ENCODE data around the gene GLRA1. TPM values are rescaled to one million over a fixed set of nuclear protein-coding genes. Genes with fewer than 3 reads are reported as not detected.

The GLRA1 gene
- total RNA-seq, 1 experiment from 2014 or later: not detected

GRCh38 chr5:151886546-151887275 lies 37.9 kb downstream of the GLRA1 start:
- Histone ChIP-seq H3K4me1 (ENCODE audit: control insufficient read depth, insufficient read depth, low read length) (no peaks in the 10 kb centered on the region), H3K4me3 (ENCODE audit: low read depth in 2 of 2, low read length in 2 of 2) (no peak overlapping the region), H3K27ac (ENCODE audit: low read length) (no peak overlapping the region), H3K36me3 (ENCODE audit: control insufficient read depth, insufficient read depth, low read length) (no peaks in the 10 kb centered on the region), H3K9me3 (ENCODE audit: control insufficient read depth, insufficient read depth, low read depth, low read length) (no peaks in the 10 kb centered on the region), H3K27me3 (ENCODE audit: control insufficient read depth, insufficient read depth, low read length) (no peaks in the 10 kb centered on the region; the same call in 1 of the 2 replicates)
- ATAC-seq: no peak
- no peak for DNase-seq (ENCODE audit: low read depth, low spot score)
- BruUV-seq (replicated peaks): no TSS peak
- intact Hi-C loops (cut with micrococcal nuclease; ENCODE audit: unreplicated experiment): no loop called here
- POLR2A ChIA-PET: no interaction called here
- TF ChIP-seq REST (IDR thresholded peaks at IDR 0.05; ENCODE audit: insufficient read depth in 1 of 2, low read depth in 2 of 2, low read length in 1 of 2) (no peak), CTCF (IDR thresholded peaks at IDR 0.05) (no peak), TCF7L2 (IDR thresholded peaks at IDR 0.05; ENCODE audit: low read depth, low read length) (no peak), POLR2AphosphoS5 (IDR thresholded peaks at IDR 0.05; ENCODE audit: low read depth, low read length) (no peak), SIN3A (IDR thresholded peaks at IDR 0.05; ENCODE audit: borderline replicate concordance, insufficient read depth, low read depth, low read length) (no peak)
- in situ Hi-C loops (cut with HindIII; ENCODE audit: low pct_unique_long_range_greater_than_20kb, low sequenced_read_pairs): no loop called here
- CTCF ChIA-PET: no interaction called here

- DNase-seq (ENCODE audit: low read depth, low spot score) (no peak), ATAC-seq (no peak)
- intact Hi-C loops (cut with micrococcal nuclease; ENCODE audit: unreplicated experiment) (no loop called here), in situ Hi-C loops (cut with HindIII; ENCODE audit: low pct_unique_long_range_greater_than_20kb, low sequenced_read_pairs) (no loop called here)
- no peaks in the 10 kb centered on the region for H3K9me3 ChIP-seq (ENCODE audit: control insufficient read depth, insufficient read depth, low read depth, low read length)
- H3K4me3 ChIP-seq (ENCODE audit: low read depth in 2 of 2, low read length in 2 of 2): no peak overlapping the region
- no TSS peak for BruUV-seq (replicated peaks)
- TF ChIP-seq SIN3A (IDR thresholded peaks at IDR 0.05; ENCODE audit: borderline replicate concordance, insufficient read depth, low read depth, low read length) (no peak), REST (IDR thresholded peaks at IDR 0.05; ENCODE audit: insufficient read depth in 1 of 2, low read depth in 2 of 2, low read length in 1 of 2) (no peak), TCF7L2 (IDR thresholded peaks at IDR 0.05; ENCODE audit: low read depth, low read length) (no peak), CTCF (IDR thresholded peaks at IDR 0.05) (no peak), POLR2AphosphoS5 (IDR thresholded peaks at IDR 0.05; ENCODE audit: low read depth, low read length) (no peak)
- no peaks in the 10 kb centered on the region for H3K4me1 ChIP-seq (ENCODE audit: control insufficient read depth, insufficient read depth, low read length)
- H3K27me3 ChIP-seq (ENCODE audit: control insufficient read depth, insufficient read depth, low read length): no peaks in the 10 kb centered on the region; the same call in 1 of the 2 replicates
- H3K27ac ChIP-seq (ENCODE audit: low read length): no peak overlapping the region
- H3K36me3 ChIP-seq (ENCODE audit: control insufficient read depth, insufficient read depth, low read length): no peaks in the 10 kb centered on the region
- CTCF ChIA-PET: no interaction called here
- POLR2A ChIA-PET: no interaction called here
These were observed 39.3 kb downstream of the GLRA1 start for GRCh38 chr5:151885138-151885908.
